ENCODE measurements around the gene CHSY3.

The CHSY3 gene

DNA sequence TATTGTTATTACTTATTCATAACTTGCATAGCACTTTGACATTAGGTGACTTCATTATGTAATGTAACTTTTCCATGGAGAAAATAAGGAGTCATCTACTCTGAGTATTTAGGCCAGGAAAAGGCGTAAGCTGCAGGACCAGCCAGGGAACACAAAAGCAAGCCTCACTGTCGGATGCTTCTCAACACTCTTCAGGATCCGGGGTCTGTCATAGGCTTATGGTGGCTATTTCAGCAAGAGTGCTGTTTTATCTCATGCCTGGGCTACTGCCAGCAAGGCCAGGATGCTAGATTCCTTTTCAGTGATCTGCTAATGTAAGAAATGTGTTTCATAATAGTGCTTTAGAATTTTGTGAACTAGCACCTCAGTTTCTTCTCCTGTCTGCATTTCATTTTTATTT lies 162.4 kb downstream of the CHSY3 start:
- Histone ChIP-seq H3K36me3 (ENCODE audit: control insufficient read depth, insufficient read depth, low read length) (no peaks in the 10 kb centered on the region), H3K27me3 (ENCODE audit: control insufficient read depth, insufficient read depth, low read length) (no peaks in the 10 kb centered on the region), H3K4me3 (ENCODE audit: low read depth, low read length) (no peak overlapping the region), H3K4me1 (ENCODE audit: control insufficient read depth, insufficient read depth, low read length) (no peaks in the 10 kb centered on the region), H3K9me3 (ENCODE audit: control insufficient read depth, insufficient read depth, low read length) (no peaks in the 10 kb centered on the region), H3K9ac (ENCODE audit: low read depth, low read length) (no peak overlapping the region)

DNA sequence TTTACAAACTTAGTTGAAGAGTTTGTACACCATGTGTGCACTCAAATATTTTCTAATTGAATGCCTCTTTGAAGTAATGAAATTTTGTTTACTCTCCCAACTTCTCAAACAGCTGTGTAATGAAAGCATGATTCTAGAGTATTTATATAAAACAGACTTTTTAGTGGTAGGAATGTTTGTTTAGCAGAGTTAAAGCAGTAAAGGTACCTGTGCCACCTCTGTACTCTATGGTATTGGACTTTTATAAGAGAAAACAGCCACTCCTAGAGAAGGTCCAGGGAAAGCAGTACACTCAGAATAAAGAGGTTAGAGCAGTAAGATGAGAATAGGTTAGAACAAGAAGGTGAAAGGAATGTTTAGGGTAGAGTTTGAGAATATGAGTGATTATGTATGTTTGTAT lies 163.1 kb downstream of the CHSY3 start:
- H3K9ac ChIP-seq (ENCODE audit: low read depth, low read length) = no peak overlapping the region
- no peaks in the 10 kb centered on the region for H3K36me3 ChIP-seq (ENCODE audit: control insufficient read depth, insufficient read depth, low read length)
- no peaks in the 10 kb centered on the region for H3K27me3 ChIP-seq (ENCODE audit: control insufficient read depth, insufficient read depth, low read length)
- no peaks in the 10 kb centered on the region for H3K4me1 ChIP-seq (ENCODE audit: control insufficient read depth, insufficient read depth, low read length)
- no peaks in the 10 kb centered on the region for H3K9me3 ChIP-seq (ENCODE audit: control insufficient read depth, insufficient read depth, low read length)
- no peak overlapping the region for H3K4me3 ChIP-seq (ENCODE audit: low read depth, low read length)

DNA sequence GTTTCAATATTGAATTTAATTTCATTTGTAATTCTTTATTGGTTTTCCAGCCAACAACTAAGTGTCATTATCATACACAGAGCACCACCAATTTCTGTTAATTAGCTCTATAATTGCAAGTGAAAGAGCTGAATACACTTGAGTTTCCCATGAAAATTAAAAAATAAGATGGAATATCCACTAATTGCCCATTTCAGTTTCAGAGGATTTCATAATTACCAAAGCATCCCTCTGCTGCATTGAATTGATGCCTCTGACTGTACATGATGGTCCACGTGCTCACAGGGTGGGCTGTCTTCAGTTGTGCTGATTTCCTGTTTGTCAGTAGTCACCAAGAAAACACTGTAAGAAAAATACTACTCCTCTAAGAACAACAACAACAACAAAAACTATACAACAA lies 163.8 kb downstream of the CHSY3 start:
- Histone ChIP-seq H3K4me3 (ENCODE audit: low read depth, low read length) (no peak overlapping the region), H3K36me3 (ENCODE audit: control insufficient read depth, insufficient read depth, low read length) (no peaks in the 10 kb centered on the region), H3K27me3 (ENCODE audit: control insufficient read depth, insufficient read depth, low read length) (no peaks in the 10 kb centered on the region), H3K9ac (ENCODE audit: low read depth, low read length) (no peak overlapping the region), H3K9me3 (ENCODE audit: control insufficient read depth, insufficient read depth, low read length) (no peaks in the 10 kb centered on the region), H3K4me1 (ENCODE audit: control insufficient read depth, insufficient read depth, low read length) (no peaks in the 10 kb centered on the region)

DNA sequence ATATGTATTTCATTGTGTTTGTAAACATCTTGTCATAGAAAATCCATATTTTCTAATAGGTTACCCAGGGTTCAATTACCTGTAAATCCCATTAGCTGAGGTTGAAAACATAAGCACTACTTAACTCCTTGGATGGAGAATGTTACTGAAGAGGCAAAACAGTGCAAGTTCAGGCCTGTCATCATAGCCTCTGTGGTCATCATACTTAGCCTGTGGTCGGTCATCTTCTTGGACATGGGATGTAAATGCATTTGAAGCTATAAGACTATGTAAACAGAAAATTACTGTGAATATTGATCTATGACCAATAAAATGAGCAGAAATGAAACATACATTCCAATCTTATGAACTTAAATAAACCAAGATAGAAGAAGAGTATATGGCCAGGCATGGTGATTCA lies 164.7 kb downstream of the CHSY3 start:
- H3K9ac ChIP-seq (ENCODE audit: low read depth, low read length) = no peak overlapping the region
- H3K4me1 ChIP-seq (ENCODE audit: control insufficient read depth, insufficient read depth, low read length) = no peaks in the 10 kb centered on the region
- no peaks in the 10 kb centered on the region for H3K9me3 ChIP-seq (ENCODE audit: control insufficient read depth, insufficient read depth, low read length)
- no peaks in the 10 kb centered on the region for H3K27me3 ChIP-seq (ENCODE audit: control insufficient read depth, insufficient read depth, low read length)
- no peaks in the 10 kb centered on the region for H3K36me3 ChIP-seq (ENCODE audit: control insufficient read depth, insufficient read depth, low read length)
- no peak overlapping the region for H3K4me3 ChIP-seq (ENCODE audit: low read depth, low read length)

DNA sequence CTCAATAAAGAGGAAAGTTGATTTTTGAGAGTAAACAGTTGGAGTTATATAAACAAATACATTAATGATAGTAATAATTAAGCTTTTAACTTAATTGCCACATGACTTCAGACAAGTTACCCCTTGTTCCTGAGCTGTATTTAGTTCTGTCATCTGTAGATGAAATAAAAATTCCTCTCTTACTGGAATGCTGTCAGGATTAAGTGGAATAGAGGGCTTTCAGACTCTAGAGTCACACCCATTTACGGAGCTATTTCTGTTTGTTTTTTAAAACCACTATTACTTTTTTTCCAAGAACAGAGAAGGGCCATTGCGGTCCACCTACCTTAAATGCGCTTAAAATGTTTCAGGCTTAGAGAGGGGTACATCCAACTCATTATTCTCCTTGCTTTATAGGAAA lies 170.6 kb downstream of the CHSY3 start:
- Histone ChIP-seq H3K36me3 (ENCODE audit: control insufficient read depth, insufficient read depth, low read length) (no peaks in the 10 kb centered on the region), H3K9ac (ENCODE audit: low read depth, low read length) (no peak overlapping the region), H3K9me3 (ENCODE audit: control insufficient read depth, insufficient read depth, low read length) (no peaks in the 10 kb centered on the region), H3K27me3 (ENCODE audit: control insufficient read depth, insufficient read depth, low read length) (no peaks in the 10 kb centered on the region), H3K4me1 (ENCODE audit: control insufficient read depth, insufficient read depth, low read length) (no peaks in the 10 kb centered on the region), H3K4me3 (ENCODE audit: low read depth, low read length) (no peak overlapping the region)

DNA sequence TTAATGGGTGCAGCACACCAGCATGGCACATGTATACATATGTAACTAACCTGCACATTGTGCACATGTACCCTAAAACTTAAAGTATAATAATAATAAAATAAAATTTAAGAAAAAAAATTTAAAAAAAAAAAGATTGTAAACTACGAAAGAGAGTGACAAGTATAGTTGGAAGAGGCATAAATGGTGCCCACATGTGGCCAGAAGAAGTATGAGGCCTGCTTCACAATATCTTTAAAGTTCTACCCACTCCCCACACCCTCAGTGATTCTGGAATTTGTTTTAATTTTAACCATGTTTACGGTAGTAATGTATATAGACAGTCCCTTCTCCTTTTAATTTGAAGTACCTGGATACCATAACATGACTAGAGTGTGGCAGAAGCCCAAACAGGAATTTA lies 172.7 kb downstream of the CHSY3 start:
- Histone ChIP-seq H3K27me3 (ENCODE audit: control insufficient read depth, insufficient read depth, low read length) (no peaks in the 10 kb centered on the region), H3K36me3 (ENCODE audit: control insufficient read depth, insufficient read depth, low read length) (no peaks in the 10 kb centered on the region), H3K4me1 (ENCODE audit: control insufficient read depth, insufficient read depth, low read length) (no peaks in the 10 kb centered on the region), H3K9ac (ENCODE audit: low read depth, low read length) (no peak overlapping the region), H3K4me3 (ENCODE audit: low read depth, low read length) (no peak overlapping the region), H3K9me3 (ENCODE audit: control insufficient read depth, insufficient read depth, low read length) (no peaks in the 10 kb centered on the region)

DNA sequence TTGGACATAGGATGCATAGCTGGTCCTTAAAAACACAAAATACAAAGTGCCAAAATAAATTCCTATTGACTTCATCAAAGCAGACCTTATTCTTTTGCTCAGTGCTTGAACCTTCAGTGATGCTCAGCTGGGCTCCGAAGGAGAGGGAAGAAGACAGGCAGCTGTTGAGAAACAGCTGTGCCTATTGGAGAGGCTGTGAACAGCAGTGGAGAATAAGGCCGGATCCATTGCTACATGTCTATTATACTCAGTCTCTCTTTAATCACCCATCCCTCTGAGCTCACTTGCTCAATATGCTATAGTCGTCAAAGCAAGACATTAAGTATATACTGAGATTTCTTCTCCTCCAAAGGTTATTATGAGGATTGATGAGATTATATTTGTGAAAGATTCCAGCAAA lies 174.4 kb downstream of the CHSY3 start:
- no peaks in the 10 kb centered on the region for H3K27me3 ChIP-seq (ENCODE audit: control insufficient read depth, insufficient read depth, low read length)
- H3K4me1 ChIP-seq (ENCODE audit: control insufficient read depth, insufficient read depth, low read length) = no peaks in the 10 kb centered on the region
- H3K9ac ChIP-seq (ENCODE audit: low read depth, low read length) = no peak overlapping the region
- H3K36me3 ChIP-seq (ENCODE audit: control insufficient read depth, insufficient read depth, low read length) = no peaks in the 10 kb centered on the region
- H3K4me3 ChIP-seq (ENCODE audit: low read depth, low read length) = no peak overlapping the region
- H3K9me3 ChIP-seq (ENCODE audit: control insufficient read depth, insufficient read depth, low read length) = no peaks in the 10 kb centered on the region

DNA sequence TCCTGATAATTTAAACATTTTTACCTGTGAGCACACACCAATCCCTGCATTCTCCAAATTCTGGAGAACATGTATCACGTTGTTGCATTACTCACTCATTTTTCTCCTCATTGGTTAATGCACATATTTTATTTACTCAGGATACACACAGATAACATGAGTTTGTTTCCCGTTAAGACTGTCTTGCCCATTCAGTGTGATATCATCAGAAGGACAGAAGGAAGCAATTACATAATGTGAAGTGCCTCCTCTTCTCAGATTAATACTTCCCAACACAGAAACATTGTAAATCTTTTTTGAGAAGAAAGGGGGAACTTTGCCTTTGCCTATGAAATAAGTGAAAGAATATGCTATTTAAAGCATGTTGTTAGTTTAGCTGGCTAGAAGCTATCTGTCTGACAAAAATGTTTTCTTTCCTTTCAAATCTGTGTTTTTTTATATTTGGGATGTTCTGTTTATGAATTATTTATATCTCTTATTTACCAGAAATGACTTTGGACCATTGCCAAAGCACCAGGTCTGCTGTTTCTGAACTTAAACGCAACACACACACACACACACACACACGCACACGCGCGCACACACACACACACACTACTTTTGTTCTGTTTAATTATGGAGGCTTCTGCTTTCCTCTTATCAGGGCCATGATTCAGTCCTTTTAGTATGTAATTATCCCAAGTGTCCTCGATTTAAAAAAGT lies 186.5 kb downstream of the CHSY3 start:
- no peaks in the 10 kb centered on the region for H3K9me3 ChIP-seq (ENCODE audit: control insufficient read depth, insufficient read depth, low read length)
- no peak overlapping the region for H3K4me3 ChIP-seq (ENCODE audit: low read depth, low read length)
- H3K4me1 ChIP-seq (ENCODE audit: control insufficient read depth, insufficient read depth, low read length) = no peaks in the 10 kb centered on the region
- H3K27me3 ChIP-seq (ENCODE audit: control insufficient read depth, insufficient read depth, low read length) = no peaks in the 10 kb centered on the region
- H3K36me3 ChIP-seq (ENCODE audit: control insufficient read depth, insufficient read depth, low read length) = no peaks in the 10 kb centered on the region
- H3K9ac ChIP-seq (ENCODE audit: low read depth, low read length) = no peak overlapping the region

DNA sequence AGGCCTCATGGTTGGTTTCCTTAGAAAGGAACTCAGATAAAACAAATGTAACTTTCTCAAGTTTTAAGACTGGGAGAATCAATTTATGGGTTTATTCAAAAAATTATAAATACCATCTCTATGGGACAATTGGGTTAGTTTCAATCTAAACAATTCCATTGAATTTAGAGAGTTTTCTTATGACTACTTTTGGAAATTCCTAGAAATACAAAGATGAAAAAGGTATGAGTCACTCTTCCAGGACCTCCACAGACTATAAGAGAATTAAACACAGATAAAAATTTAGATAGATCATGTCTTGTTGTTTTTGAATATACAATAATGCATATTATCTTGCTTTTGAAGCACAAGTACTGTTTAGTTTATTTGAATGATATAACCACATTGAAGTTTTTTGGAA lies 188.7 kb downstream of the CHSY3 start:
- no peaks in the 10 kb centered on the region for H3K36me3 ChIP-seq (ENCODE audit: control insufficient read depth, insufficient read depth, low read length)
- H3K9ac ChIP-seq (ENCODE audit: low read depth, low read length) = no peak overlapping the region
- no peak overlapping the region for H3K4me3 ChIP-seq (ENCODE audit: low read depth, low read length)
- H3K4me1 ChIP-seq (ENCODE audit: control insufficient read depth, insufficient read depth, low read length) = no peaks in the 10 kb centered on the region
- no peaks in the 10 kb centered on the region for H3K9me3 ChIP-seq (ENCODE audit: control insufficient read depth, insufficient read depth, low read length)
- no peaks in the 10 kb centered on the region for H3K27me3 ChIP-seq (ENCODE audit: control insufficient read depth, insufficient read depth, low read length)

DNA sequence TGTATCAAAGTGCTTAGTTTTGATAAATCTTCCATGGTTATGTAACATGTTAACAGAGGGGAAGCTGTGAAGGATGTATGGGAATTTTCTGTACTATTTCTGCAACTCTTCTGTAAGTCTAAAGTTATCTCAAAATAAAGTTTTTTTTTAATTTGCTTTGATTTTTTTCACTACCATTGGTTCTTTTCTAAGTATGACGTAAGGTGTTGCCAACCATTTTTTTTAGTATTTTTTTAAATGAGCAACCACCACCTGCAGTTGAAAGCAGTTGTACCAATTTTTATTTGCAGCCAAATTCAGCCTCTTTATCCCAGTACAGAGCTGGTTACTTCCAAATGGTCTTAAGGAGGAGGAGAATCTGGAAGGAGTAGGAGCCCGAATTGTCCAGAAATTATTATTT lies 192.2 kb downstream of the CHSY3 start:
- Histone ChIP-seq H3K27me3 (ENCODE audit: control insufficient read depth, insufficient read depth, low read length) (no peaks in the 10 kb centered on the region), H3K9me3 (ENCODE audit: control insufficient read depth, insufficient read depth, low read length) (no peaks in the 10 kb centered on the region), H3K9ac (ENCODE audit: low read depth, low read length) (no peak overlapping the region), H3K4me1 (ENCODE audit: control insufficient read depth, insufficient read depth, low read length) (no peaks in the 10 kb centered on the region), H3K4me3 (ENCODE audit: low read depth, low read length) (no peak overlapping the region), H3K36me3 (ENCODE audit: control insufficient read depth, insufficient read depth, low read length) (no peaks in the 10 kb centered on the region)

DNA sequence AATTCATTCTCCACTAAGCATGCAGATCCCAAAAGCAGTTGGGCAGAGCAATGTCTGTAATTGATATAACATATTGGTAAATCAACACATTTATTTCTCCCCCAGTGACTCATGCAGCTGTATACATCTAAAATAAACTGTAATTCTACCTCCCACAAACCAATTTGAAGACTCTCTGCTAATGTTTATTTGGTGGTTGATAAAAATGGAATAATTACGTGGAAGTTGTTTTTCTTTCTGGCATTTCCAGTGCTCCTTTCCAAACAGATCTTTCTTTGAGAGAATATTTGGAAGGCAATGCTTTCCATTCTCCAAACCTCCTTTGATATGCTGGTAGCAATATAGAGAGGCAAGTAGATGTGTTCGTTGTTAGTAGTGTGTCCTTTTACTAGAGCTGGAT lies 194.7 kb downstream of the CHSY3 start:
- H3K4me3 ChIP-seq (ENCODE audit: low read depth, low read length) = no peak overlapping the region
- no peak overlapping the region for H3K9ac ChIP-seq (ENCODE audit: low read depth, low read length)
- H3K27me3 ChIP-seq (ENCODE audit: control insufficient read depth, insufficient read depth, low read length) = no peaks in the 10 kb centered on the region
- no peaks in the 10 kb centered on the region for H3K9me3 ChIP-seq (ENCODE audit: control insufficient read depth, insufficient read depth, low read length)
- no peaks in the 10 kb centered on the region for H3K4me1 ChIP-seq (ENCODE audit: control insufficient read depth, insufficient read depth, low read length)
- no peaks in the 10 kb centered on the region for H3K36me3 ChIP-seq (ENCODE audit: control insufficient read depth, insufficient read depth, low read length)

DNA sequence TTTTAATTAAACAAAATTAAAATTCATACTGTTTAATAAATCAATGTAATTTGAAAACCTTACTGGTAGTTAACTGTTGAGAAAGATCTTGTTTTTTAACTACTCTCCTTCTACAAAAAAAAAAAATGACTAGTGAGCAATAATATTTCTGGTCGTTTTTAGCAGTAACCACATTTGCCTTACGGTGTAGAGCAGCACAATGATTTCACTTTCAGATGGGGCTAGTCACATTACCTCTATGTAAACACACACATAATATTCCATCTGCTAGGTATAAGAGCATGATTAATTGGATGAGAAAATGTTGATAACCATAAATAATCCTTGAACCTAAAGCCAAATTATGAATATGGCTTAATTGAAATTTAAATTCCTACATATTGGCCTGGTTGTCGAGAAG lies 198.1 kb downstream of the CHSY3 start:
- Histone ChIP-seq H3K27me3 (ENCODE audit: control insufficient read depth, insufficient read depth, low read length) (no peaks in the 10 kb centered on the region), H3K4me3 (ENCODE audit: low read depth, low read length) (no peak overlapping the region), H3K4me1 (ENCODE audit: control insufficient read depth, insufficient read depth, low read length) (no peaks in the 10 kb centered on the region), H3K9me3 (ENCODE audit: control insufficient read depth, insufficient read depth, low read length) (no peaks in the 10 kb centered on the region), H3K36me3 (ENCODE audit: control insufficient read depth, insufficient read depth, low read length) (no peaks in the 10 kb centered on the region), H3K9ac (ENCODE audit: low read depth, low read length) (no peak overlapping the region)
